Liver (tissue), 9 donors: Measurements from ENCODE around the gene DGKH. TPM values are rescaled to one million over a fixed set of nuclear protein-coding genes. Genes with fewer than 3 reads are reported as not detected.

Experiments
- DNase-seq: peaks from one replicate; pipeline ENCODE4 v3.0.0-alpha.2; 2017; ENCODE audit warnings: low spot score
- H3K27ac ChIP-seq, 2 donors: one replicate each; pipeline ENCODE4 v1.7.0; 2013; ENCODE audit warnings: inconsistent platforms in 2 of 2, low read length in 2 of 2, control low read depth in 1 of 2, low read depth in 1 of 2, mild to moderate bottlenecking in 1 of 2
- H3K27me3 ChIP-seq, 4 donors: one replicate each; pipeline versions ENCODE4 v1.6.1 to v1.7.0; 2013; ENCODE audit warnings: low read length in 3 of 4, inconsistent platforms in 1 of 4, mild to moderate bottlenecking in 1 of 4, moderate library complexity in 1 of 4; ENCODE audit not compliant: control insufficient read depth in 4 of 4, insufficient read depth in 4 of 4
- H3K36me3 ChIP-seq, 4 donors: one replicate each; pipeline versions ENCODE4 v1.6.1 to v1.7.0; 2013; ENCODE audit warnings: low read length in 3 of 4, mild to moderate bottlenecking in 3 of 4, low read depth in 1 of 4, moderate library complexity in 1 of 4; ENCODE audit not compliant: control insufficient read depth in 4 of 4, insufficient read depth in 3 of 4
- H3K4me1 ChIP-seq, 4 donors: one replicate each; pipeline versions ENCODE4 v1.6.1 to v1.7.0; 2013; ENCODE audit warnings: low read length in 3 of 4, mild to moderate bottlenecking in 3 of 4, moderate library complexity in 1 of 4; ENCODE audit not compliant: control insufficient read depth in 4 of 4, insufficient read depth in 4 of 4
- H3K4me3 ChIP-seq, 3 donors: one replicate each; pipeline versions ENCODE4 v1.6.1 to v1.7.0; 2013; ENCODE audit warnings: low read length in 3 of 3, control low read depth in 1 of 3, low read depth in 1 of 3, mild to moderate bottlenecking in 1 of 3
- H3K9ac ChIP-seq, 2 donors: one replicate each; pipeline ENCODE4 v1.7.0; 2013; ENCODE audit warnings: low read length in 2 of 2, mild to moderate bottlenecking in 2 of 2, moderate library complexity in 2 of 2, control low read depth in 1 of 2, low read depth in 1 of 2
- H3K9me3 ChIP-seq, 4 donors: one replicate each; pipeline versions ENCODE4 v1.6.1 to v1.7.0; 2013; ENCODE audit warnings: low read length in 3 of 4; ENCODE audit not compliant: control insufficient read depth in 4 of 4
- ATF3 ChIP-seq: IDR thresholded peaks from 2 replicates; pipeline ENCODE4 v1.6.1; 2016; ENCODE audit warnings: antibody characterized with exemption
- FOXA1 ChIP-seq: IDR thresholded peaks from 2 replicates; pipeline ENCODE4 v1.6.1; 2016; ENCODE audit warnings: antibody characterized with exemption
- FOXA2 ChIP-seq: IDR thresholded peaks from 2 replicates; pipeline ENCODE4 v1.6.1; 2016; ENCODE audit warnings: antibody characterized with exemption
- GABPA ChIP-seq, 2 donors: IDR thresholded peaks in 1 of 2; conservative IDR thresholded peaks in 1 of 2; 2 replicates each; pipeline ENCODE4 v1.6.1; 2016; ENCODE audit warnings: antibody characterized with exemption in 2 of 2, mild to moderate bottlenecking in 1 of 2, moderate library complexity in 1 of 2
- HNF4A ChIP-seq, 2 donors: conservative IDR thresholded peaks; 2 replicates each; pipeline ENCODE4 v1.6.1; 2016; ENCODE audit warnings: antibody characterized with exemption in 2 of 2, mild to moderate bottlenecking in 2 of 2
- JUND ChIP-seq, 2 donors: IDR thresholded peaks; 2 replicates each; pipeline ENCODE4 v1.6.1; 2016; ENCODE audit warnings: antibody characterized with exemption in 2 of 2
- NR2F2 ChIP-seq: IDR thresholded peaks from 2 replicates; pipeline ENCODE4 v1.6.1; 2016; ENCODE audit warnings: antibody characterized with exemption
- RAD21 ChIP-seq, 2 donors: IDR thresholded peaks; 2 replicates each; pipeline ENCODE4 v1.6.1; 2016; ENCODE audit warnings: antibody characterized with exemption in 2 of 2, mild to moderate bottlenecking in 2 of 2
- RXRA ChIP-seq, 2 donors: IDR thresholded peaks; 2 replicates each; pipeline ENCODE4 v1.6.1; 2017 to 2018; ENCODE audit warnings: antibody characterized with exemption in 2 of 2, mild to moderate bottlenecking in 1 of 2
- SP1 ChIP-seq: IDR thresholded peaks from 2 replicates; pipeline ENCODE4 v1.6.1; 2018; ENCODE audit warnings: antibody characterized with exemption, mild to moderate bottlenecking
- TAF1 ChIP-seq: conservative IDR thresholded peaks from 2 replicates; pipeline ENCODE4 v1.6.1; 2016; ENCODE audit warnings: antibody characterized with exemption, mild to moderate bottlenecking
- YY1 ChIP-seq: IDR thresholded peaks from 2 replicates; pipeline ENCODE4 v1.6.1; 2016; ENCODE audit warnings: antibody characterized with exemption, mild to moderate bottlenecking
- ZBTB33 ChIP-seq: IDR thresholded peaks from 2 replicates; pipeline ENCODE4 v1.6.1; 2016; ENCODE audit warnings: antibody characterized with exemption
- WGBS: extraction: QIAGEN DNeasy Blood & Tissue Kit; methylation state at CpG from one replicate; pipeline ENCODE4 v1.1.7; 2013; 5-methylcytosine and 5-hydroxymethylcytosine counted together
- polyA plus RNA-seq, 2 donors: library from polyadenylated mRNA; stranded (reverse) in 1 of 2; unstranded in 1 of 2; fragments of 200-250 nt in 1 of 2; fragments of >200 nt in 1 of 2; fragmentation: Nextera tagmentation in 1 of 2; extraction: Ambion mirVana in 1 of 2; gene quantifications; one replicate each; pipeline versions ENCODE4 v1.2.1 to v1.2.3, GENCODE V29; 2013 to 2015
- total RNA-seq, 2 donors: library from RNA; depleted of rRNA; stranded (reverse); fragments of >200 nt; gene quantifications; one replicate each; pipeline ENCODE4 v1.2.3, GENCODE V29; 2014
- TF ChIP-seq, protein P1 (sequence below): IDR thresholded peaks from 2 replicates; pipeline ENCODE4 v1.6.1; 2016; ENCODE audit warnings: antibody characterized with exemption
- TF ChIP-seq, protein P2 (sequence below): IDR thresholded peaks from 2 replicates; pipeline ENCODE4 v1.6.1; 2016; ENCODE audit warnings: antibody characterized with exemption, mild to moderate bottlenecking
- TF ChIP-seq, protein P3 (sequence below): fragments of 150-350 bp; IDR thresholded peaks from 2 replicates; pipeline ENCODE4 v1.5.1; 2017; ENCODE audit warnings: improper control_type of control experiment, low read depth, low read length; ENCODE audit not compliant: missing input control
- donor health status: healthy.
- donor health status: healthy.
- donor health status: healthy.
- donor health status: healthy.
- donor health status: healthy.

The DGKH gene
- total and polyA plus RNA-seq, 4 donors: 0.25 to 3.7 (median 0.97) TPM

GRCh38 chr13:42164557-42165125 lies 116.2 kb downstream of the DGKH start:
- no peaks in the 10 kb centered on the region for H3K27me3 ChIP-seq
- no peaks in the 10 kb centered on the region for H3K4me1 ChIP-seq
- H3K27ac ChIP-seq: no peak overlapping the region
- TF ChIP-seq GABPA (IDR thresholded peaks at IDR 0.05 in 1 of 2, conservative IDR thresholded peaks at IDR 0.05 in 1 of 2) (no peak), TAF1 (no peak), ATF3 (no peak), RAD21 (IDR thresholded peaks at IDR 0.05) (no peak), ZBTB33 (no peak), SP1 (no peak), JUND (IDR thresholded peaks at IDR 0.05) (no peak), RXRA (IDR thresholded peaks at IDR 0.05) (no peak), FOXA2 (no peak), YY1 (no peak), FOXA1 (no peak)
- TF ChIP-seq, protein P1, sequence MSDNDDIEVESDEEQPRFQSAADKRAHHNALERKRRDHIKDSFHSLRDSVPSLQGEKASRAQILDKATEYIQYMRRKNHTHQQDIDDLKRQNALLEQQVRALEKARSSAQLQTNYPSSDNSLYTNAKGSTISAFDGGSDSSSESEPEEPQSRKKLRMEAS: no peak
- TF ChIP-seq, protein P2, sequence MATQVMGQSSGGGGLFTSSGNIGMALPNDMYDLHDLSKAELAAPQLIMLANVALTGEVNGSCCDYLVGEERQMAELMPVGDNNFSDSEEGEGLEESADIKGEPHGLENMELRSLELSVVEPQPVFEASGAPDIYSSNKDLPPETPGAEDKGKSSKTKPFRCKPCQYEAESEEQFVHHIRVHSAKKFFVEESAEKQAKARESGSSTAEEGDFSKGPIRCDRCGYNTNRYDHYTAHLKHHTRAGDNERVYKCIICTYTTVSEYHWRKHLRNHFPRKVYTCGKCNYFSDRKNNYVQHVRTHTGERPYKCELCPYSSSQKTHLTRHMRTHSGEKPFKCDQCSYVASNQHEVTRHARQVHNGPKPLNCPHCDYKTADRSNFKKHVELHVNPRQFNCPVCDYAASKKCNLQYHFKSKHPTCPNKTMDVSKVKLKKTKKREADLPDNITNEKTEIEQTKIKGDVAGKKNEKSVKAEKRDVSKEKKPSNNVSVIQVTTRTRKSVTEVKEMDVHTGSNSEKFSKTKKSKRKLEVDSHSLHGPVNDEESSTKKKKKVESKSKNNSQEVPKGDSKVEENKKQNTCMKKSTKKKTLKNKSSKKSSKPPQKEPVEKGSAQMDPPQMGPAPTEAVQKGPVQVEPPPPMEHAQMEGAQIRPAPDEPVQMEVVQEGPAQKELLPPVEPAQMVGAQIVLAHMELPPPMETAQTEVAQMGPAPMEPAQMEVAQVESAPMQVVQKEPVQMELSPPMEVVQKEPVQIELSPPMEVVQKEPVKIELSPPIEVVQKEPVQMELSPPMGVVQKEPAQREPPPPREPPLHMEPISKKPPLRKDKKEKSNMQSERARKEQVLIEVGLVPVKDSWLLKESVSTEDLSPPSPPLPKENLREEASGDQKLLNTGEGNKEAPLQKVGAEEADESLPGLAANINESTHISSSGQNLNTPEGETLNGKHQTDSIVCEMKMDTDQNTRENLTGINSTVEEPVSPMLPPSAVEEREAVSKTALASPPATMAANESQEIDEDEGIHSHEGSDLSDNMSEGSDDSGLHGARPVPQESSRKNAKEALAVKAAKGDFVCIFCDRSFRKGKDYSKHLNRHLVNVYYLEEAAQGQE: no peak
- no peak for DNase-seq
- no peaks in the 10 kb centered on the region for H3K9me3 ChIP-seq
- WGBS: 97% methylated on average over 3 of the region's 3 CpGs
- H3K9ac ChIP-seq: no peak overlapping the region
- H3K4me3 ChIP-seq: no peak overlapping the region
- peaks cover 0 to 2% (median under 1%) of the 10 kb centered on the region in 4 donors for H3K36me3 ChIP-seq

DNA sequence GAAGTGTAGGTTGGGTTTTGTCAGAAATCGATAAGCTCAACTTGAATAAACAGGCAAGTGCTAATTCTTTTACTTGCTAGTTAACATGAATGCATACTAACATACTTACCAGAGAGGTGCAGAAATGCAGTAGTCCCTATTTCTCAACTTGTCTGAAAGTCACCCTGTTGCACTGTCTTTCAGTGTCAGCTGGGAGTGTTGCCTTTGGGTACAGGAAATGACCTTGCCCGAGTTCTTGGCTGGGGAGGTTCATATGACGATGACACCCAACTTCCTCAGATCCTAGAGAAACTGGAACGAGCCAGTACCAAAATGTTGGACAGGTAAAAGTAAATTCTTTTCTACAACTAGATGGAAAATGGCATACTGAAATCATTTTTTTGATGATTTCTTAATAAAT lies 120.0 kb downstream of the DGKH start:
- Histone ChIP-seq H3K9me3 (no peaks in the 10 kb centered on the region), H3K4me1 (no peaks in the 10 kb centered on the region), H3K27ac (no peak overlapping the region), H3K27me3 (no peaks in the 10 kb centered on the region), H3K9ac (no peak overlapping the region), H3K4me3 (no peak overlapping the region), H3K36me3 (no peaks in the 10 kb centered on the region)
- no peak for TF ChIP-seq GABPA (IDR thresholded peaks at IDR 0.05 in 1 of 2, conservative IDR thresholded peaks at IDR 0.05 in 1 of 2)
- TF ChIP-seq, protein P3, sequence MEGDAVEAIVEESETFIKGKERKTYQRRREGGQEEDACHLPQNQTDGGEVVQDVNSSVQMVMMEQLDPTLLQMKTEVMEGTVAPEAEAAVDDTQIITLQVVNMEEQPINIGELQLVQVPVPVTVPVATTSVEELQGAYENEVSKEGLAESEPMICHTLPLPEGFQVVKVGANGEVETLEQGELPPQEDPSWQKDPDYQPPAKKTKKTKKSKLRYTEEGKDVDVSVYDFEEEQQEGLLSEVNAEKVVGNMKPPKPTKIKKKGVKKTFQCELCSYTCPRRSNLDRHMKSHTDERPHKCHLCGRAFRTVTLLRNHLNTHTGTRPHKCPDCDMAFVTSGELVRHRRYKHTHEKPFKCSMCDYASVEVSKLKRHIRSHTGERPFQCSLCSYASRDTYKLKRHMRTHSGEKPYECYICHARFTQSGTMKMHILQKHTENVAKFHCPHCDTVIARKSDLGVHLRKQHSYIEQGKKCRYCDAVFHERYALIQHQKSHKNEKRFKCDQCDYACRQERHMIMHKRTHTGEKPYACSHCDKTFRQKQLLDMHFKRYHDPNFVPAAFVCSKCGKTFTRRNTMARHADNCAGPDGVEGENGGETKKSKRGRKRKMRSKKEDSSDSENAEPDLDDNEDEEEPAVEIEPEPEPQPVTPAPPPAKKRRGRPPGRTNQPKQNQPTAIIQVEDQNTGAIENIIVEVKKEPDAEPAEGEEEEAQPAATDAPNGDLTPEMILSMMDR: no peak
- TF ChIP-seq ATF3: no peak
- no peak for TF ChIP-seq RXRA (IDR thresholded peaks at IDR 0.05)
- no peak for TF ChIP-seq HNF4A (conservative IDR thresholded peaks at IDR 0.05)
- TF ChIP-seq FOXA2: no peak
- no peak for TF ChIP-seq NR2F2
- no peak for TF ChIP-seq JUND (IDR thresholded peaks at IDR 0.05)
- TF ChIP-seq YY1: no peak
- no peak for TF ChIP-seq TAF1
- TF ChIP-seq RAD21 (IDR thresholded peaks at IDR 0.05): no peak
- TF ChIP-seq, protein P1: no peak
- TF ChIP-seq SP1: no peak
- no peak for DNase-seq
- WGBS: 87% methylated on average over 4 of the region's 4 CpGs
